GM18909 (cell line): ENCODE measurements around the gene SLC6A19.
"Not testable (repeated sequence)": the region's sequence is repeated elsewhere in the genome, so short reads cannot be mapped to it uniquely, and the experiment has no call there.

Source experiments
- ATAC-seq: cut with Tn5 transposase; IDR thresholded peaks from one replicate; pipeline ENCODE4 v1.9.1; 2021; ENCODE audit warnings: mild to moderate bottlenecking; ENCODE audit not compliant: unreplicated experiment, poor library complexity

Gene SLC6A19

GRCh38 chr5:1217596-1218206 is 16.3 kb downstream of the SLC6A19 start:
- ATAC-seq = no peak

- ATAC-seq = no peak
These were observed 17.1 kb downstream of the SLC6A19 start for GRCh38 chr5:1218351-1219080.

- ATAC-seq = no peak
These were observed 17.8 kb downstream of the SLC6A19 start for GRCh38 chr5:1219098-1219767.

GRCh38 chr5:1219768-1220100 is 18.3 kb downstream of the SLC6A19 start:
- ATAC-seq = no peak

- no peak for ATAC-seq
These were observed 19.0 kb downstream of the SLC6A19 start for GRCh38 chr5:1220351-1220750.

GRCh38 chr5:1220831-1221230 is 19.4 kb downstream of the SLC6A19 start:
- no peak for ATAC-seq

GRCh38 chr5:1221721-1222120 is 20.3 kb downstream of the SLC6A19 start:
- ATAC-seq = no peak

- ATAC-seq = no peak
These were observed 20.8 kb downstream of the SLC6A19 start for GRCh38 chr5:1222147-1222546.

GRCh38 chr5:1222621-1223277 is 21.4 kb downstream of the SLC6A19 start:
- no peak for ATAC-seq

GRCh38 chr5:1223278-1223670 is 21.9 kb downstream of the SLC6A19 start:
- ATAC-seq = no peak

- no peak for ATAC-seq
These were observed 23.2 kb downstream of the SLC6A19 start for GRCh38 chr5:1224631-1225030.

- ATAC-seq = no peak
These were observed 23.7 kb downstream of the SLC6A19 start, which contains the start of gene SLC6A18 for GRCh38 chr5:1225081-1225480. Gene SLC6A18, plus strand, starts transcription at chr5:1225381. Its CDS starts 97 bp downstream, at chr5:1225478.

GRCh38 chr5:1226231-1226630 is 24.8 kb downstream of the SLC6A19 start:
- no peak for ATAC-seq

- ATAC-seq = no peak
These were observed 25.6 kb downstream of the SLC6A19 start for GRCh38 chr5:1226839-1227581.

GRCh38 chr5:1227667-1228066 is 26.3 kb downstream of the SLC6A19 start:
- ATAC-seq = no peak

- ATAC-seq = no peak
These were observed 26.7 kb downstream of the SLC6A19 start for GRCh38 chr5:1228120-1228519.

GRCh38 chr5:1229023-1229422 is 27.6 kb downstream of the SLC6A19 start:
- not testable (repeated sequence) for ATAC-seq

- ATAC-seq = no peak
These were observed 28.4 kb downstream of the SLC6A19 start for GRCh38 chr5:1229822-1230221.

GRCh38 chr5:1230551-1230950 is 29.2 kb downstream of the SLC6A19 start:
- ATAC-seq = no peak

- no peak for ATAC-seq
These were observed 30.0 kb downstream of the SLC6A19 start for GRCh38 chr5:1231354-1231905.
